Nephron progenitor cell (in vitro differentiated cells): ENCODE data around the gene AOAH.

ENCODE experiments used
- DNase-seq: peaks from one replicate; pipeline ENCODE4 v3.0.0; 2021
- H3K27ac Mint-ChIP-seq: 2 replicates; pipeline ENCODE4 v1.8.0; 2021; ENCODE audit warnings: mild to moderate bottlenecking, moderate library complexity, mixed read lengths
- H3K27me3 Mint-ChIP-seq: 2 replicates; pipeline ENCODE4 v1.8.0; 2021; ENCODE audit warnings: mild to moderate bottlenecking, low read depth, mixed read lengths; ENCODE audit not compliant: poor library complexity
- H3K36me3 Mint-ChIP-seq: 2 replicates; pipeline ENCODE4 v1.8.0; 2021; ENCODE audit warnings: low read depth, mixed read lengths
- H3K4me1 Mint-ChIP-seq: 2 replicates; pipeline ENCODE4 v1.8.0; 2021; ENCODE audit warnings: mixed read lengths
- H3K4me3 Mint-ChIP-seq: 2 replicates; pipeline ENCODE4 v1.8.0; 2021; ENCODE audit warnings: mild to moderate bottlenecking, moderate library complexity, mixed read lengths
- H3K9me3 Mint-ChIP-seq: 2 replicates; pipeline ENCODE4 v1.8.0; 2021; ENCODE audit warnings: mild to moderate bottlenecking, moderate library complexity, mixed read lengths
- CTCF ChIP-seq: fragments of 200-600 bp; sonication (generic); IDR thresholded peaks from 2 replicates; pipeline ENCODE4 v1.5.0; 2021; ENCODE audit warnings: antibody characterized with exemption

Gene AOAH

DNA sequence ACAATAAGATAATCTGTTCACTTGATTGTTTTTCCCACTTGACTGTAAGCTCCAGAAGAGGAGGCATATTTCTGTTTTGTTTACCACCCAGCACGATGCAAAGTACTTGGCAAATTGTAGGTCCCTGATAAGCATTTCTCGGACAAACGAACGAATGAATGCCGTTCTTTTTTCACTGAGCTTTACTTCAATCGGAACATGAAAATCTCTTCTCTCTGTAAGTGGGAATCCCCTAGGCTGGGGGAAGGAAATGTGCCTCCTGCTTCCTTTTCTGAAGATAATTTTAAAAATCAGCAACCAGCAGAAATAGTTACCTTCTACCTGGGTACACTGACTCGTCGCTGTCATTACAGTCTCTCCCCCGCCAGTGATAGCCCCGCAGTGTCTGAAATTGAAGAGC lies 102.9 kb downstream of the AOAH start:
- H3K36me3 Mint-ChIP-seq: no peaks in the 10 kb centered on the region
- peak overlapping the region; percentile 57 for H3K27ac Mint-ChIP-seq
- peaks cover 15% of the 10 kb centered on the region for H3K4me1 Mint-ChIP-seq
- TF ChIP-seq CTCF: no peak
- DNase-seq: no peak
- peaks cover 9% of the 10 kb centered on the region for H3K27me3 Mint-ChIP-seq
- no peaks in the 10 kb centered on the region for H3K9me3 Mint-ChIP-seq
- no peak overlapping the region for H3K4me3 Mint-ChIP-seq

DNA sequence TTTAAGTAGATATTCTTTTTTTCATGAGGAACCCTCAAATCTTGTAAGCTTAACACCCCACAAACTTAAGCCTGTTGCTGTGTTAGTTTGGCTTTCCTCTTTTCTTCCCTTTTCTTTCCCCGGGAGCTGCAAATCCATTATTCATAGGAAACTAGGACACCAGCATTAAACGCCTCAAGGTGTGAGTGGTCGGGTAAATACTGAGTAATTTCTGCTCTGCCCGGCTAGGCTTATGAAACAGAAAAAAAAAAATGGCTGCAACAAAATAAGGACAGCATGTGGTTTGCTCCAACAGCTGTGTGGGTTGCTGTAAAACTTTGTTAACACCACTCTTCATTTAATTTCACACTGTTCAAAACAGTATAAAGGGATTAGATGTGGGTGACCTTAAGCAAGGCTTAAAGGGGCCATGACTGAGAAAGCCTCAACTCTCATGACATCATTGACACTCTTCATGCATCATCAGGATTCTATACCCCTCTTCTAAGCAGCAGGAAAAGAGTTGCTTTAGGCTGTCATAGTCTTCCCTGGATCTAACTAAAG lies 104.1 kb downstream of the AOAH start:
- DNase-seq: no peak
- Mint-ChIP-seq H3K36me3 (no peaks in the 10 kb centered on the region), H3K9me3 (no peaks in the 10 kb centered on the region)

DNA sequence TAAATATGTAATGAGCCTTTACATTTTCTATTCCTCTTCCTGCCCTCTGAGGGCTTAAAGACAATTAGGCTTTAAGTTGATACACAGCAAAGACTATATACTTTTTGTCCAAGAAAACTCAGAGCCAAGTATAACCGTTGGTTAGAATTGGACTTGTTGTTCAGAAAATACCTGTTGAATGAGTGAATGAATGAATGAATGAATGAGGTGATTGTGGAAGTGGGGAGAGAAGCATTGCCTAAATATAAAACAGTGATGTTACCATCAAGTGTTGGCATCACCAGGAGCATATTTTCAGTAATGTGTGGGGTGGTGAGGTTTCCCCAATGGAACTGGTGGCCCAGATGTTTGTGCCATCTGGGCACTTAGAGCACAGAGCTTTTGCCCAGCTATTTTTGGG lies 106.9 kb downstream of the AOAH start:
- no peak for TF ChIP-seq CTCF
- H3K9me3 Mint-ChIP-seq: no peaks in the 10 kb centered on the region

More for the DNA sequence above, 104.1 kb downstream of the AOAH start:
- H3K27ac Mint-ChIP-seq: no peak overlapping the region
- H3K27me3 Mint-ChIP-seq: peaks cover 9% of the 10 kb centered on the region
- peaks cover 14% of the 10 kb centered on the region for H3K4me1 Mint-ChIP-seq
- H3K4me3 Mint-ChIP-seq: no peak overlapping the region
- no peak for TF ChIP-seq CTCF

GRCh38 chr7:36615852-36616540 lies 108.3 kb downstream of the AOAH start:
- Mint-ChIP-seq H3K36me3 (no peaks in the 10 kb centered on the region), H3K4me3 (no peak overlapping the region), H3K27ac (no peak overlapping the region), H3K27me3 (peaks cover 9% of the 10 kb centered on the region), H3K4me1 (peaks cover 13% of the 10 kb centered on the region), H3K9me3 (no peaks in the 10 kb centered on the region)
- DNase-seq: no peak
- no peak for TF ChIP-seq CTCF

More for the DNA sequence above, 106.9 kb downstream of the AOAH start:
- Mint-ChIP-seq H3K4me3 (no peak overlapping the region), H3K36me3 (no peaks in the 10 kb centered on the region), H3K27ac (no peak overlapping the region), H3K4me1 (peaks cover 9% of the 10 kb centered on the region), H3K27me3 (peaks cover 9% of the 10 kb centered on the region)
- DNase-seq: no peak

DNA sequence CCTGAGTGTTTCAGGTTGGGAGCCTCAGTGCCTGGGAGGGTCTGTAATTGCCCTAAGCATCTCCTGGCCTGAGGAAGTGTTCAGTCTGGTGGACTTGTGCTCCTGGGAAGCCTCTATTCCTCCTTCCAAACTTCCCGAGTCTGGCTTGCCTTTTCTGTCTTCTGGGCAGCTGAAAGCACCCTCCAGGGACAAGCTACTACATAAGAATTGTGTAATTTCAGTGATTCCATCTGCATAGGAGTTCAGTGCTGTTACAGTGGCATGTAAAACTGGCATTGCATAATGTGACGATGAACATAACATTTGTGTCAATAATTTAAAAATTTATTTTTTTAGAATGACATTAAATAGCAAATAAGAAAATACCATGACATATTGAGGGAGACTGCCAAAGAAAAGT lies 109.3 kb downstream of the AOAH start:
- Mint-ChIP-seq H3K27ac (no peak overlapping the region), H3K4me3 (no peak overlapping the region), H3K9me3 (no peaks in the 10 kb centered on the region), H3K36me3 (no peaks in the 10 kb centered on the region), H3K4me1 (peaks cover 13% of the 10 kb centered on the region), H3K27me3 (peaks cover 9% of the 10 kb centered on the region)
- DNase-seq: no peak
- TF ChIP-seq CTCF: no peak
